HepG2 (cell line): ENCODE measurements around the gene SYCE3. TPM values are rescaled to one million over a fixed set of nuclear protein-coding genes. Genes with fewer than 3 reads are reported as not detected.
A peak's percentile ranks its signal among the peaks of the same experiment; 100 is the strongest.

ENCODE experiments used
- ARID5B ChIP-seq: IDR thresholded peaks from 2 replicates; pipeline ENCODE4 v1.4.0; 2020; ENCODE audit warnings: mild to moderate bottlenecking, missing genetic modification reagents
- ELF4 ChIP-seq: sonication (generic); formaldehyde crosslinking; IDR thresholded peaks from 2 replicates; pipeline ENCODE4 v1.5.0; 2020; ENCODE audit warnings: missing genetic modification reagents, mild to moderate bottlenecking, moderate library complexity, borderline replicate concordance
- ETV5 ChIP-seq: IDR thresholded peaks from 2 replicates; pipeline ENCODE4 v1.6.1; 2018; ENCODE audit warnings: missing biosample characterization, missing genetic modification reagents, inconsistent platforms, borderline replicate concordance
- FLYWCH1 ChIP-seq: sonication (generic); formaldehyde crosslinking; IDR thresholded peaks from 2 replicates; pipeline ENCODE4 v1.8.1; 2023; ENCODE audit warnings: mild to moderate bottlenecking, missing genetic modification reagents
- FOXJ3 ChIP-seq: sonication (generic); formaldehyde crosslinking; IDR thresholded peaks from 2 replicates; pipeline ENCODE4 v1.4.0; 2020; ENCODE audit warnings: missing genetic modification reagents, mild to moderate bottlenecking, borderline replicate concordance
- GABPA ChIP-seq, 2 experiments: IDR thresholded peaks; 2 replicates each; pipeline ENCODE4 v1.6.1; 2011 to 2016; ENCODE audit warnings: low read depth in 2 of 2, low read length in 1 of 2, missing biosample characterization in 1 of 2, missing genetic modification characterization in 1 of 2
- HMGXB4 ChIP-seq, 2 experiments: sonication (generic) in 1 of 2; formaldehyde crosslinking in 1 of 2; IDR thresholded peaks; 2 replicates each; pipeline versions ENCODE4 v1.4.0 to v1.6.1; 2018 to 2020; ENCODE audit warnings: missing genetic modification reagents in 2 of 2, borderline replicate concordance in 1 of 2, low read depth in 1 of 2, mild to moderate bottlenecking in 1 of 2, missing biosample characterization in 1 of 2
- KLF6 ChIP-seq: IDR thresholded peaks from 2 replicates; pipeline ENCODE4 v1.8.0; 2016; ENCODE audit warnings: missing biosample characterization, missing genetic modification reagents
- MTA3 ChIP-seq: sonication (generic); formaldehyde crosslinking; IDR thresholded peaks from 2 replicates; pipeline ENCODE4 v1.4.0; 2020; ENCODE audit warnings: missing genetic modification reagents
- MTF1 ChIP-seq: sonication (generic); formaldehyde crosslinking; IDR thresholded peaks from 2 replicates; pipeline ENCODE4 v1.5.0; 2020; ENCODE audit warnings: missing genetic modification reagents
- NCOA2 ChIP-seq: sonication (generic); formaldehyde crosslinking; IDR thresholded peaks from 2 replicates; pipeline ENCODE4 v1.8.0; 2022; ENCODE audit warnings: inconsistent platforms
- RNF219 ChIP-seq: sonication (generic); formaldehyde crosslinking; IDR thresholded peaks from 2 replicates; pipeline ENCODE4 v1.5.0; 2020; ENCODE audit warnings: mild to moderate bottlenecking, missing genetic modification reagents
- SAFB2 ChIP-seq: sonication (generic); formaldehyde crosslinking; IDR thresholded peaks from 2 replicates; pipeline ENCODE4 v1.5.1; 2020; ENCODE audit warnings: missing genetic modification reagents, low read depth, mild to moderate bottlenecking, borderline replicate concordance
- SIN3A ChIP-seq: IDR thresholded peaks from 2 replicates; pipeline ENCODE4 v1.6.1; 2011; ENCODE audit warnings: low read depth, mild to moderate bottlenecking, control low read depth, low read length, borderline replicate concordance
- STAG1 ChIP-seq: sonication (generic); formaldehyde crosslinking; IDR thresholded peaks from 2 replicates; pipeline ENCODE4 v1.4.0; 2020; ENCODE audit warnings: missing genetic modification reagents
- ZNF138 ChIP-seq: sonication (generic); formaldehyde crosslinking; IDR thresholded peaks from 2 replicates; pipeline ENCODE4 v1.5.0; 2020; ENCODE audit warnings: mild to moderate bottlenecking, low read depth, missing genetic modification reagents
- ZNF225 ChIP-seq: sonication (generic); formaldehyde crosslinking; IDR thresholded peaks from 2 replicates; pipeline ENCODE4 v1.4.0; 2020; ENCODE audit warnings: mild to moderate bottlenecking, missing genetic modification reagents
- ZNF615 ChIP-seq: sonication (generic); formaldehyde crosslinking; IDR thresholded peaks from 2 replicates; pipeline ENCODE4 v1.5.0; 2020; ENCODE audit warnings: mild to moderate bottlenecking, missing genetic modification reagents, borderline replicate concordance
- ZNF7 ChIP-seq: IDR thresholded peaks from 2 replicates; pipeline ENCODE4 v1.6.1; 2016; ENCODE audit warnings: missing biosample characterization, missing genetic modification reagents
- ZNF709 ChIP-seq: sonication (generic); formaldehyde crosslinking; IDR thresholded peaks from 2 replicates; pipeline ENCODE4 v1.5.0; 2020; ENCODE audit warnings: mild to moderate bottlenecking, missing genetic modification reagents
- ZNF773 ChIP-seq: sonication (generic); formaldehyde crosslinking; IDR thresholded peaks from 2 replicates; pipeline ENCODE4 v1.4.0; 2020; ENCODE audit warnings: missing genetic modification reagents, borderline replicate concordance
- ZSCAN9 ChIP-seq: IDR thresholded peaks from 2 replicates; pipeline ENCODE4 v1.6.1; 2016; ENCODE audit warnings: borderline replicate concordance
- polyA plus RNA-seq, 8 experiments: library from polyadenylated mRNA; depleted of rRNA in 3 of 8; stranded (reverse) in 7 of 8; unstranded in 1 of 8; fragments of >200 nt; fragmentation: Illumina TruSeq in 4 of 8; extraction: Trizol in 4 of 8; gene quantifications; 2 replicates each; pipeline versions ENCODE4 v1.2.1 to v1.2.3, GENCODE V29; 2011 to 2016; ENCODE audit warnings: low read depth in 4 of 8, missing spikeins in 1 of 8, mixed read lengths in 1 of 8; ENCODE audit not compliant: insufficient read depth in 1 of 8
- total RNA-seq, 5 experiments: library from RNA; depleted of rRNA; stranded (reverse); fragments of >200 nt; fragmentation: Illumina TruSeq; extraction: Trizol; gene quantifications; 2 replicates each; pipeline ENCODE4 v1.2.3, GENCODE V29; 2016; ENCODE audit warnings: low read depth in 1 of 5

Gene SYCE3
- total and polyA plus RNA-seq, 2 of the 13 experiments (the other 11 are each of a cell fraction or from before 2014, with no cell fraction given), result not detected

- no peak for TF ChIP-seq FLYWCH1 (CRISPR knock-in tag)
- no peak for TF ChIP-seq ZNF615 (CRISPR knock-in tag)
- TF ChIP-seq ZNF225 (CRISPR knock-in tag), result 0 out of 2 replicates have a peak, but pooled peaks have one; percentile 10
- TF ChIP-seq NCOA2 (CRISPR knock-in tag), result peak; percentile 27; the same call in 1 of the 2 replicates
- TF ChIP-seq MTA3, result no peak
- TF ChIP-seq GABPA (IDR thresholded peaks at IDR 0.05; ENCODE audit: low read depth, low read length), result no peak
- TF ChIP-seq GABPA (CRISPR knock-in tag; IDR thresholded peaks at IDR 0.05; ENCODE audit: low read depth), result 0 out of 2 replicates have a peak, but pooled peaks have one; percentile 7
- no peak for TF ChIP-seq ARID5B (CRISPR knock-in tag)
- peak; percentile 89; the same call in 1 of the 2 replicates for TF ChIP-seq SIN3A
- no peak for TF ChIP-seq RNF219
- TF ChIP-seq ELF4 (CRISPR knock-in tag), result no peak
- TF ChIP-seq STAG1 (CRISPR knock-in tag), result no peak
- TF ChIP-seq HMGXB4 (CRISPR knock-in tag; IDR thresholded peaks at IDR 0.05; ENCODE audit: borderline replicate concordance in 1 of 2, low read depth in 1 of 2), result 0 out of 4 replicates have a peak, but pooled peaks have one; percentile 50 to 56
- no peak for TF ChIP-seq SAFB2 (CRISPR knock-in tag)
- no peak for TF ChIP-seq KLF6
- no peak for TF ChIP-seq ZNF773
- TF ChIP-seq ZSCAN9 (CRISPR knock-in tag), result no peak
- TF ChIP-seq ZNF709 (CRISPR knock-in tag), result peak; percentile 67
- no peak for TF ChIP-seq ETV5 (CRISPR knock-in tag)
- TF ChIP-seq ZNF7, result no peak
- no peak for TF ChIP-seq ZNF138 (CRISPR knock-in tag)
- no peak for TF ChIP-seq MTF1
- TF ChIP-seq FOXJ3 (CRISPR knock-in tag), result no peak
These were observed 55.2 kb downstream of the SYCE3 start, which contains the start of gene LMF2 (continued) for GRCh38 chr22:50507421-50507990.
